CD4-positive, alpha-beta T cell (primary cell): Measurements from ENCODE around the gene ATP8B3. TPM values are rescaled to one million over a fixed set of nuclear protein-coding genes. Genes with fewer than 3 reads are reported as not detected.

ENCODE experiments used
- ATAC-seq: fragments of 200-7000 bp; cut with Tn5 transposase; one replicate; pipeline ENCODE4 v1.10.0; 2022; ENCODE audit warnings: mild to moderate bottlenecking; ENCODE audit not compliant: poor library complexity
- CTCF ChIA-PET: fragments of 350-600 bp; sonication (Branson Sonifier 250); formaldehyde crosslinking; loops from one replicate; lab custom pipeline; 2021; ENCODE audit warnings: antibody characterized with exemption, inconsistent platforms; lab: Charles Lee
- POLR2A ChIA-PET: fragments of 350-600 bp; sonication (Branson Sonifier 250); formaldehyde crosslinking; loops from one replicate; lab custom pipeline; 2021; ENCODE audit warnings: antibody characterized with exemption, inconsistent platforms; lab: Charles Lee
- DNase-seq, 14 experiments: peaks; one replicate each; pipeline ENCODE4 v3.0.0-alpha.2; 2013 to 2020; ENCODE audit warnings: mixed read lengths in 2 of 14
- H3K27ac ChIP-seq, 2 donors: one replicate each; pipeline versions ENCODE4 v1.5.1 to v1.7.0; 2013; ENCODE audit warnings: low read length in 2 of 2, low read depth in 1 of 2, mild to moderate bottlenecking in 1 of 2
- H3K27me3 ChIP-seq, 2 experiments: 1 replicate in 1 of 2; 2 replicates in 1 of 2; pipeline versions ENCODE4 v1.6.1 to v1.7.0; 2013; ENCODE audit warnings: low read length in 2 of 2, control low read depth in 1 of 2, mild to moderate bottlenecking in 1 of 2, moderate library complexity in 1 of 2; ENCODE audit not compliant: insufficient read depth in 2 of 2, control insufficient read depth in 1 of 2
- H3K36me3 ChIP-seq: one replicate; pipeline ENCODE4 v1.6.1; 2013; ENCODE audit warnings: low read length, control low read depth; ENCODE audit not compliant: insufficient read depth
- H3K4me1 ChIP-seq: one replicate; pipeline ENCODE4 v1.6.1; 2013; ENCODE audit warnings: low read length, control low read depth; ENCODE audit not compliant: insufficient read depth
- H3K4me3 ChIP-seq: one replicate; pipeline ENCODE4 v1.5.1; 2013; ENCODE audit warnings: mild to moderate bottlenecking, low read length, moderate library complexity
- H3K9me3 ChIP-seq, 2 experiments: 1 replicate in 1 of 2; 2 replicates in 1 of 2; pipeline versions ENCODE4 v1.6.1 to v1.7.0; 2013; ENCODE audit warnings: low read length in 2 of 2, mild to moderate bottlenecking in 2 of 2, control low read depth in 1 of 2, moderate library complexity in 1 of 2; ENCODE audit not compliant: control insufficient read depth in 1 of 2, insufficient read depth in 1 of 2
- H3K27ac Mint-ChIP-seq: one replicate; pipeline ENCODE4 v1.8.0; 2020; ENCODE audit warnings: mixed read lengths
- H3K27me3 Mint-ChIP-seq: one replicate; pipeline ENCODE4 v1.8.0; 2021; ENCODE audit warnings: mixed read lengths
- H3K36me3 Mint-ChIP-seq: one replicate; pipeline ENCODE4 v1.8.0; 2021; ENCODE audit warnings: low read depth, mixed read lengths
- H3K4me1 Mint-ChIP-seq: one replicate; pipeline ENCODE4 v1.8.0; 2021; ENCODE audit warnings: low read depth, mixed read lengths
- H3K4me3 Mint-ChIP-seq: one replicate; pipeline ENCODE4 v1.8.0; 2020; ENCODE audit warnings: mild to moderate bottlenecking, mixed read lengths
- H3K9me3 Mint-ChIP-seq: one replicate; pipeline ENCODE4 v1.8.0; 2020; ENCODE audit warnings: mixed read lengths
- intact Hi-C, 2 experiments: fragments of 100-400 bp; cut with DNase I in 1 of 2; cut with micrococcal nuclease in 1 of 2; formaldehyde crosslinking; loops; one replicate each; pipeline versions ENCODE4 v1.15.1 to v1.9.0; 2023 to 2025; cut with DNase I, micrococcal nuclease
- total RNA-seq, 174 experiments: library from RNA in 2 of 174; stranded (reverse) in 2 of 174; gene quantifications; one replicate each; pipeline ENCODE4 v1.2.3 and lab custom pipeline; 2021 to 2026
- TF ChIP-seq, protein P1 (sequence below): fragments of 200-600 bp; IDR thresholded peaks from one replicate; pipeline ENCODE4 v1.8.0; 2022; ENCODE audit warnings: antibody characterized with exemption, mild to moderate bottlenecking

Gene ATP8B3
- total RNA-seq, 2 experiments from 2014 or later = 2.5 to 3.2 TPM

DNA sequence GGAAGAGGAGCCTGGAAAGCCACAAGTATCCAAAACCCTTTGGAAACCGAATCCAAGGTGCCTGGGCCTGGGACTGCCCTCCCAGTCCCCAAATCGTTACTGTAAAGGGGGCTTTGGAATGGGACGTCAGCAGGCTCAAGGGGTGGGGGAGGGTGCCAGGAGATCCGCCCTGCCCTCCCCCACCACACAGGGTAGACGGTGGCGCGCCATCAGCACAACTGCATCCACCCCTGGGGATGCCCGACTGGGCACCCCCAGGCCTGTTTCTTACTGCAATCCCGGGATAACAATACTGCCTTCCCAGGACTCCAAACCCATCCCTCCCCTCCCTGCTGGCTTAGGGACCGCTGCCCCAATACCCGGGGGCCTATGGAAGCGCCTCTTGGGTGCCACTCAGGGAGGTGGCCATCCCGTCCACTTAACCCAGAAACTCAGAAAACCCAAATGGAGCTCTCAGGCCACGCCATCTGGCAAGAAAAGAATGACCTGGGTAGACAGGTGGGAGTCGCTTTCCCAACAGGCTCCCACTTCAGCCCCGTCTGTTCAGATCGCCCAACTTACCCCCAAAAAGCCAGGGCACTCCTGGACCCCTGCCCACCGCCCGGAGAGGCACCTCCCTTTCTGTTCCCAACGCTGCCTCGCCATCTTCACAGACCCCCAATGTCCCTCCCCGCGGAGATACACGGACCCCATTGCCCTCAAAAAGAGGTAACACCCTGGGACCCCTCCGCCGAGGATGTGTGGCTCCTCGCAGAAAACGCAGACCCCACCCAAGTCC lies 48.9 kb upstream of the ATP8B3 start:
- Mint-ChIP-seq H3K9me3 (no peaks in the 10 kb centered on the region), H3K27ac (peak overlapping the region; percentile 96), H3K4me1 (peaks cover 51% of the 10 kb centered on the region), H3K4me3 (peak overlapping the region; percentile 99), H3K27me3 (no peaks in the 10 kb centered on the region), H3K36me3 (peaks cover 8% of the 10 kb centered on the region)
- DNase-seq = peak in 2 of 14 experiments; percentile 29 to 55
- H3K27me3 ChIP-seq = no peaks in the 10 kb centered on the region
- TF ChIP-seq, protein P1, sequence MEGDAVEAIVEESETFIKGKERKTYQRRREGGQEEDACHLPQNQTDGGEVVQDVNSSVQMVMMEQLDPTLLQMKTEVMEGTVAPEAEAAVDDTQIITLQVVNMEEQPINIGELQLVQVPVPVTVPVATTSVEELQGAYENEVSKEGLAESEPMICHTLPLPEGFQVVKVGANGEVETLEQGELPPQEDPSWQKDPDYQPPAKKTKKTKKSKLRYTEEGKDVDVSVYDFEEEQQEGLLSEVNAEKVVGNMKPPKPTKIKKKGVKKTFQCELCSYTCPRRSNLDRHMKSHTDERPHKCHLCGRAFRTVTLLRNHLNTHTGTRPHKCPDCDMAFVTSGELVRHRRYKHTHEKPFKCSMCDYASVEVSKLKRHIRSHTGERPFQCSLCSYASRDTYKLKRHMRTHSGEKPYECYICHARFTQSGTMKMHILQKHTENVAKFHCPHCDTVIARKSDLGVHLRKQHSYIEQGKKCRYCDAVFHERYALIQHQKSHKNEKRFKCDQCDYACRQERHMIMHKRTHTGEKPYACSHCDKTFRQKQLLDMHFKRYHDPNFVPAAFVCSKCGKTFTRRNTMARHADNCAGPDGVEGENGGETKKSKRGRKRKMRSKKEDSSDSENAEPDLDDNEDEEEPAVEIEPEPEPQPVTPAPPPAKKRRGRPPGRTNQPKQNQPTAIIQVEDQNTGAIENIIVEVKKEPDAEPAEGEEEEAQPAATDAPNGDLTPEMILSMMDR = no peak
- POLR2A ChIA-PET = interaction anchor here (0.6 kb wide), 1 partner anchor 388 kb away, joined by 3 read pairs; the partner anchor contains the start of gene AMH
- H3K4me1 ChIP-seq = peaks cover 74% of the 10 kb centered on the region
- H3K9me3 ChIP-seq = no peaks in the 10 kb centered on the region
- H3K36me3 ChIP-seq = no peaks in the 10 kb centered on the region
- no peak for ATAC-seq
- intact Hi-C loops = loop anchor here (5.0 kb wide), 2 partner anchors 46 to 236 kb away; partner anchors contain the start of genes ADAT3 (in 1 of the 2), IZUMO4 (in 1 of the 2), MOB3A (in 1 of the 2) and SCAMP4 (in 1 of the 2)
- CTCF ChIA-PET = no interaction called here
- H3K27ac ChIP-seq = peak overlapping the region; percentile 61 to 67
- H3K4me3 ChIP-seq = peak overlapping the region; percentile 72

DNA sequence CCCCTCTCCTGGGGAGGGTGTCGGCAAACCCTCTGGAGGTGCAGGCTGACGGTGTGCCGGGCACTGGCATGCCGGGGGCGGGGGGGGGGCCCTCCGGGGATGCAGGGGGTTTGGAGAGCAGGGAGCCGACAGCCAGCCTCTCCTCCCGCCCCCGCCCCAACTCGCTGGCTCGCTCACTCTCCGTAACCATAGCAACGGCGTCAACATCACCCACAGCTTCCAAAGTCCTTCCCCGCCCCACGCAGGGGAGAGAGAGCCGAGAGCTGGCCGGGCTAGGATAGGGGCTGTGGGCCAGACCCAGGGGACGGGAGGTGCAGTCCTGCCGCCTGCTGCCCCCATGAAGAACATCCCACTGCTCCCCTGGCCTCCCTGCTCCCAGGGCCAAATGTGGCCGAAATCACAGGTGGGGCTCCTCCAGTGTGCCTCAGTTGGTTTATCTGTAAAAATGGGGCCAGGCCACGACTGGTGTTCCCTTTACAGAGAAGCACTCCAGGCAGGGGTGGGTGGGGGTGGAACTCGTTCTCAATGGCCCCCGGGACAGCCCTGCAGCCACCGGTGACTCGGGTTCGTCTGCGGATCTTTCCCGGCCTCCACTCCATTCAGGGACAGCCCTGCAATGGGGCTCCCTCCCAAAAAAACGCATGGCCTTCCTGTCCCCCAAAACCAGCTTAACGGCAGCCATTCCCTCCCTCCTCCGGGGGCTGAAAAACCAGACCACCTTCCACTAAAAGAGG lies 48.1 kb upstream of the ATP8B3 start:
- POLR2A ChIA-PET = interaction anchor here (0.6 kb wide), 1 partner anchor 389 kb away, joined by 3 read pairs; the partner anchor contains the start of gene AMH
- Histone ChIP-seq H3K36me3 (no peaks in the 10 kb centered on the region), H3K9me3 (no peaks in the 10 kb centered on the region), H3K27me3 (no peaks in the 10 kb centered on the region), H3K4me3 (peak overlapping the region; percentile 19), H3K27ac (peak overlapping the region; percentile 61 to 67), H3K4me1 (peaks cover 80% of the 10 kb centered on the region)
- Mint-ChIP-seq H3K27me3 (no peaks in the 10 kb centered on the region), H3K4me3 (peak overlapping the region; percentile 99), H3K27ac (peak overlapping the region; percentile 96), H3K36me3 (peaks cover 8% of the 10 kb centered on the region), H3K9me3 (no peaks in the 10 kb centered on the region), H3K4me1 (peaks cover 59% of the 10 kb centered on the region)
- intact Hi-C loops = loop anchor here (5.0 kb wide), 2 partner anchors 47 to 237 kb away; partner anchors contain the start of genes ADAT3 (in 1 of the 2), IZUMO4 (in 1 of the 2), MOB3A (in 1 of the 2) and SCAMP4 (in 1 of the 2)
- CTCF ChIA-PET = interaction anchor here (0.6 kb wide), 1 partner anchor 100 kb away, joined by 4 read pairs; no protein-coding TSS in a partner anchor
- TF ChIP-seq, protein P1 = no peak
- ATAC-seq = no peak
- peak in 11 of 14 experiments; percentile 43 to 92 (median 67) for DNase-seq

DNA sequence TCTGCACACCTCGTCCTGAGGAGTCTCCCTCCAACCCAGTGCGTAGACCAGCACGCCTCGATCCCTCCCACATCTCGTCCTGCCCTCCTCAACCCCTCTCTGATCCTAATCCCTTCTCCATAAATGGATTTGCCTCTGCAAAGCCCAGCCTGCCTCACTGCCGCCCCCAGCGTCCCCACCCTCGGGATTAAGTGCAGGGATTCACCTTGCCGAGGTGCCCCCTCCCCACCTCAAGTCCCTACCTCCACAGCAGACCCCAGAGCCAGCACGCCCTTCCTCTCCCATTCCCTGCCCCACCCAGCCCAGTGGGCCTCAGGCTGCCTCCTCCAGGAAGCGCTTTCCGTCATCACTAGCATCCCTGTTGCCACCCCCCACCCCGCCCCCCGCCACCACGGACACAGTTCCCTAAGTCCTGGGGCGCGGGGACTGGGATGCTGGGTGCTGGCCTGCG lies 47.3 kb upstream of the ATP8B3 start:
- Histone ChIP-seq H3K27ac (peak overlapping the region; percentile 53 to 67), H3K4me1 (peaks cover 82% of the 10 kb centered on the region), H3K36me3 (no peaks in the 10 kb centered on the region), H3K9me3 (no peaks in the 10 kb centered on the region), H3K4me3 (no peak overlapping the region), H3K27me3 (no peaks in the 10 kb centered on the region)
- no peaks in the 10 kb centered on the region for H3K9me3 Mint-ChIP-seq
- peak overlapping the region; percentile 68 for H3K4me3 Mint-ChIP-seq
- H3K27me3 Mint-ChIP-seq = no peaks in the 10 kb centered on the region
- H3K36me3 Mint-ChIP-seq = peaks cover 8% of the 10 kb centered on the region
- peak overlapping the region; percentile 96 for H3K27ac Mint-ChIP-seq
- POLR2A ChIA-PET = no interaction called here
- H3K4me1 Mint-ChIP-seq = peaks cover 63% of the 10 kb centered on the region
- TF ChIP-seq, protein P1 = no peak
- CTCF ChIA-PET = no interaction called here
- no peak for DNase-seq
- ATAC-seq = no peak
- intact Hi-C loops = no loop called here
